DOHH2 (cell line): ENCODE measurements around the gene USP1.

Experiments used
- H3F3A ChIP-seq: fragments of 200-600 bp; sonication (generic), shearing (Covaris generic); 2 replicates; pipeline ENCODE4 v1.6.0; 2016; ENCODE audit warnings: antibody characterized with exemption, mild to moderate bottlenecking; ENCODE audit not compliant: control insufficient read depth, insufficient read depth
- H3K27ac ChIP-seq: fragments of 200-600 bp; sonication (generic); 2 replicates; pipeline ENCODE4 v1.5.1; 2014; ENCODE audit warnings: low read depth, mild to moderate bottlenecking, low read length, moderate library complexity
- H3K27me3 ChIP-seq: fragments of 200-600 bp; sonication (generic); 2 replicates; pipeline ENCODE4 v1.6.1; 2014; ENCODE audit warnings: mild to moderate bottlenecking, low read length, mixed read lengths; ENCODE audit not compliant: control insufficient read depth
- H3K36me3 ChIP-seq: fragments of 200-600 bp; sonication (generic); 2 replicates; pipeline ENCODE4 v1.6.1; 2014; ENCODE audit warnings: mild to moderate bottlenecking, low read length, moderate library complexity, mixed read lengths; ENCODE audit not compliant: control insufficient read depth
- H3K4me1 ChIP-seq: fragments of 200-600 bp; sonication (generic); 2 replicates; pipeline ENCODE4 v1.6.1; 2014; ENCODE audit warnings: mild to moderate bottlenecking, low read length, mixed read lengths; ENCODE audit not compliant: control insufficient read depth
- H3K4me2 ChIP-seq: fragments of 200-600 bp; sonication (generic); 2 replicates; pipeline ENCODE4 v1.6.0; 2014; ENCODE audit warnings: mild to moderate bottlenecking, low read length, moderate library complexity
- H3K4me3 ChIP-seq: fragments of 200-600 bp; sonication (generic); 2 replicates; pipeline ENCODE4 v1.5.1; 2014; ENCODE audit warnings: mild to moderate bottlenecking, low read length, mixed read lengths
- H3K79me2 ChIP-seq: fragments of 200-600 bp; sonication (generic); 2 replicates; pipeline ENCODE4 v1.6.1; 2014; ENCODE audit warnings: mild to moderate bottlenecking, low read length, mixed read lengths; ENCODE audit not compliant: control insufficient read depth
- H3K9me2 ChIP-seq: fragments of 200-600 bp; sonication (generic); replicated peaks from 2 replicates; pipeline ENCODE4 v1.6.1; 2014; ENCODE audit warnings: mild to moderate bottlenecking, low read length, mixed read lengths; ENCODE audit not compliant: control insufficient read depth
- H3K9me3 ChIP-seq: fragments of 200-600 bp; sonication (generic); 2 replicates; pipeline ENCODE4 v1.6.1; 2014; ENCODE audit warnings: antibody characterized with exemption, low read length, mixed read lengths; ENCODE audit not compliant: control insufficient read depth, insufficient read depth
- H4K20me1 ChIP-seq: fragments of 200-600 bp; sonication (generic); 2 replicates; pipeline ENCODE4 v1.6.0; 2014; ENCODE audit warnings: low read depth, mild to moderate bottlenecking, antibody characterized with exemption, low read length, moderate library complexity; ENCODE audit not compliant: control insufficient read depth, insufficient read depth
- EZH2phosphoT487 ChIP-seq: fragments of 200-600 bp; sonication (generic); IDR thresholded peaks from 2 replicates; pipeline ENCODE4 v1.6.1; 2017; ENCODE audit warnings: borderline replicate concordance, mild to moderate bottlenecking, antibody characterized with exemption, low read length, moderate library complexity, mixed read lengths
- TF ChIP-seq, protein P1 (sequence below): fragments of 200-600 bp; sonication (generic); IDR thresholded peaks from one replicate; pipeline ENCODE4 v1.5.1; 2014; ENCODE audit warnings: antibody characterized with exemption, mild to moderate bottlenecking, low read depth, low read length; ENCODE audit not compliant: poor library complexity, severe bottlenecking

The USP1 gene

GRCh38 chr1:62420214-62420613 is 16.6 kb upstream of the USP1 start:
- Histone ChIP-seq H3K36me3 (no peaks in the 10 kb centered on the region), H3F3A (no peaks in the 10 kb centered on the region), H3K4me3 (no peak overlapping the region), H3K4me2 (no peak overlapping the region), H3K27ac (no peak overlapping the region), H3K4me1 (peaks cover 12% of the 10 kb centered on the region), H3K79me2 (no peaks in the 10 kb centered on the region), H4K20me1 (no peaks in the 10 kb centered on the region), H3K9me2 (no peaks in the 10 kb centered on the region), H3K27me3 (no peaks in the 10 kb centered on the region), H3K9me3 (no peaks in the 10 kb centered on the region)
- TF ChIP-seq EZH2phosphoT487 = no peak
- TF ChIP-seq, protein P1, sequence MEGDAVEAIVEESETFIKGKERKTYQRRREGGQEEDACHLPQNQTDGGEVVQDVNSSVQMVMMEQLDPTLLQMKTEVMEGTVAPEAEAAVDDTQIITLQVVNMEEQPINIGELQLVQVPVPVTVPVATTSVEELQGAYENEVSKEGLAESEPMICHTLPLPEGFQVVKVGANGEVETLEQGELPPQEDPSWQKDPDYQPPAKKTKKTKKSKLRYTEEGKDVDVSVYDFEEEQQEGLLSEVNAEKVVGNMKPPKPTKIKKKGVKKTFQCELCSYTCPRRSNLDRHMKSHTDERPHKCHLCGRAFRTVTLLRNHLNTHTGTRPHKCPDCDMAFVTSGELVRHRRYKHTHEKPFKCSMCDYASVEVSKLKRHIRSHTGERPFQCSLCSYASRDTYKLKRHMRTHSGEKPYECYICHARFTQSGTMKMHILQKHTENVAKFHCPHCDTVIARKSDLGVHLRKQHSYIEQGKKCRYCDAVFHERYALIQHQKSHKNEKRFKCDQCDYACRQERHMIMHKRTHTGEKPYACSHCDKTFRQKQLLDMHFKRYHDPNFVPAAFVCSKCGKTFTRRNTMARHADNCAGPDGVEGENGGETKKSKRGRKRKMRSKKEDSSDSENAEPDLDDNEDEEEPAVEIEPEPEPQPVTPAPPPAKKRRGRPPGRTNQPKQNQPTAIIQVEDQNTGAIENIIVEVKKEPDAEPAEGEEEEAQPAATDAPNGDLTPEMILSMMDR = no peak

DNA sequence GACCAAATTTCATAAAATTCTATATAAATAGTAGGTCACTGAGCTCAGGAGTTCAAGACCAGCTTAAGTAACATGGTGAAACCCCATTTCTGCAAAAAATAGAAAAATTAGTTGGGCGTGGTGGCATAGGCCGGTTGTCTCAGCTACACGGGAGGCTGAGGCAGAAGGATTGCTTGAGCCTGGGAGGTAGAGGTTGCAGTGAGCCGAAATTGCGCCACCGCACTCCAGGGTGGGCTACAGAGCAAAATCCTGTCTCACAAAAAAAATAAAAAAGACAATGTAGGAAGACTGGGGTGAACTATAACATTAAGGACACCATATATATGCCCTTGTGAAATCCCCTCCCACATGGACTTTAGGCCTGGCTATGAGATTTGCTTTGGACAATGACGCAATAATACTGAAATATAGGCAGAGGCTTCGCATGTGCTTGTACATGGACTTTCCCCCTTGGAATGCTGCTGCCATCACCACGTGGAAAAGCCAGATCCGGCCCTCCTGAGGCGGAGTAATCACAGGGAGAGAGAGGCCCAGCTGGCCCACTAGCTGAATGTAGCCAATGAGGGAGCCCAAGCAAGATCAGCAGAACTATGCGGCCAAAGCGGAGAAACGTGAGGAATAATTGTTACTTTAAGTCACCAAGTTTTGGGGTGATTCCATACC is 13.1 kb upstream of the USP1 start:
- Histone ChIP-seq H3K4me3 (no peak overlapping the region), H3K27ac (no peak overlapping the region), H3K9me2 (no peaks in the 10 kb centered on the region), H3K79me2 (no peaks in the 10 kb centered on the region), H3F3A (no peaks in the 10 kb centered on the region), H3K4me2 (no peak overlapping the region), H3K9me3 (no peaks in the 10 kb centered on the region), H3K27me3 (no peaks in the 10 kb centered on the region), H3K36me3 (no peaks in the 10 kb centered on the region), H4K20me1 (no peaks in the 10 kb centered on the region), H3K4me1 (peaks cover 15% of the 10 kb centered on the region)
- TF ChIP-seq EZH2phosphoT487 = no peak
- TF ChIP-seq, protein P1 = no peak

GRCh38 chr1:62424411-62424810 is 12.4 kb upstream of the USP1 start:
- Histone ChIP-seq H3F3A (no peaks in the 10 kb centered on the region), H3K4me3 (no peak overlapping the region), H3K27ac (no peak overlapping the region), H3K27me3 (no peaks in the 10 kb centered on the region), H4K20me1 (no peaks in the 10 kb centered on the region), H3K79me2 (no peaks in the 10 kb centered on the region), H3K4me1 (peaks cover 8% of the 10 kb centered on the region), H3K9me2 (no peaks in the 10 kb centered on the region), H3K4me2 (no peak overlapping the region), H3K9me3 (no peaks in the 10 kb centered on the region), H3K36me3 (no peaks in the 10 kb centered on the region)
- TF ChIP-seq, protein P1 = no peak
- TF ChIP-seq EZH2phosphoT487 = no peak
